ENCODE results near the gene CHD2.

- TF ChIP-seq MAX (IDR thresholded peaks at IDR 0.05; ENCODE audit: insufficient read depth, insufficient read length) (no peak), POLR2AphosphoS5 (IDR thresholded peaks at IDR 0.05; ENCODE audit: insufficient read depth, low read depth, low read length) (no peak), CTCF (IDR thresholded peaks at IDR 0.05; ENCODE audit: extremely low read depth in 1 of 2, insufficient read depth in 1 of 2, low read depth in 1 of 2, low read length in 2 of 2) (no peak)
Measured at GRCh38 chr15:92891533-92892200, 8.5 kb upstream of the CHD2 start.
